Jurkat, Clone E6-1 (cell line): ENCODE measurements around the gene MALL.
"Not testable (repeated sequence)": the region's sequence is repeated elsewhere in the genome, so short reads cannot be mapped to it uniquely, and the experiment has no call there.

Experiments used
- DNase-seq: peaks from one replicate; pipeline ENCODE4 v3.0.0-alpha.2; 2011; ENCODE audit warnings: low read depth, low spot score
- H3K4me3 ChIP-seq: 2 replicates; pipeline ENCODE4 v1.5.1; 2011; ENCODE audit warnings: mild to moderate bottlenecking, low read length, control low read depth, moderate library complexity

MALL gene

DNA sequence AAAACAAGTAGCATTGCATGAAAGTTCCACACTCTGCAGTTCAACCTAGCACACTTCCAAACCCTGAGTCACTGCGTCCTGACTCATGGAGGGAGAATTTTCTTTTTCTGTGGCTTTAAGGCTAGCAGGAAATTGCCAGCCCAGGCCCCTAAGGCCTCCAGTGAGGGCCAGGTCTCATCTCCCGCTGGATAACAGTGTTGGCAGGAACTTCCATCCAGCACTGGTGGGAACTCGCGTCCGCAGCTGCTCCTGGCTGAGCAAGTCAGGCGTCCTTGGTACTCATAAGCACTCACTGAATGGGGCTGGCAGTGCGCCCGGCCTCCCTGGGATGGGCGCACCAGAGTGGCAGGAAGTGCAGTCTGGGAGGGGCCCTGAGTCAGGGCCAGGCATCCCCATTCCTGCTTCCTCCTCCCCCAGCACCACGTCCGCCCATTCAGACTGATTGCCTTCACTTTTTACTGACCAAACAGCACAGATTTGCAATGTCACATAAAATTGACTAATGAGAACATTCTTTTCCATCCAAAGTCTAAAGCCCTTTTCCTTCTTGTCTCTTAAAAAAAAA lies 14.3 kb downstream of the MALL start:
- DNase-seq = no peak
- no peak overlapping the region for H3K4me3 ChIP-seq

DNA sequence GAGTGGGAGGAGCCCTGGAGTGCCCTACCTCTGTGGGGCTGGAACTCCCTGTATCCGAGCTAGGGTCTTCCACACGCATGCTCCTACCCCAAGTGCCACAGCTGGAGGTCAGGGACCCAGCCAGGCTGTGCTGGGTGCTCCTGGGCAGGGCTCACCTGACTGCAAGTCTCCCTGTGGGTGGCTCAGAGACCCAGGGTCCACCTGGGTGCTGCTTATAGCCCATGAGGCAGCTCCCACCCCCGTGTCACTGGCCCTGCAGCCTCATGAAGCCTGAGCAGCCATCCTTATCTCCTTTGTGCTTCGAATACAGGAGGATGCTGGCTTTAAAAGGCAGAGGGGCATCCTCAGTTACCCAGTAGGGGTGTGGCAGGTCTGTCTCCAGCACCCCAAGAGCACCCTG lies 14.7 kb downstream of the MALL start:
- not testable (repeated sequence) for DNase-seq, H3K4me3 ChIP-seq

DNA sequence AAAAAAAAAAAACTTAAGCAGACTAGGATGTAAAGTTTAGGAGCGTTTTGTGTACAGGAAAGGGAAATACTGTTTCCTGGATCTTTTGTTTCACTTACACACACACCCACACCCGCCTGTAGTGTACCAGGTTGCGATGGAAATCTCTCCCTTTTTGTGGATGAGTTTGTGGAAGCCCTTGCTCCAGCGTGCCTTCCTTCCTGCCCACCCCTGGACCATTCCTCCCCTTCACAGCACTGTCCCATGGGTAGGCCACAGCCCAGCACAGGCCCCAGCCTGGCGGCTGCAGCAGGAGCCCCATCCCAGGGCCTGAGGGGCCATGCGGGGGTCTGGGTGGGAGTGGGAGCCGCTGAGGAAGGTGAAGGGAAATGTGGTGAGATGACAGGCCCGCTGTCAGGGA lies 15.1 kb downstream of the MALL start:
- H3K4me3 ChIP-seq = no peak overlapping the region
- DNase-seq = no peak

- H3K4me3 ChIP-seq = no peak overlapping the region
- DNase-seq = no peak
Observed at GRCh38 chr2:110099471-110100225, 16.0 kb downstream of the MALL start.

- no peak for DNase-seq
- H3K4me3 ChIP-seq = no peak overlapping the region
Observed at GRCh38 chr2:110099038-110099425, 16.6 kb downstream of the MALL start.

DNA sequence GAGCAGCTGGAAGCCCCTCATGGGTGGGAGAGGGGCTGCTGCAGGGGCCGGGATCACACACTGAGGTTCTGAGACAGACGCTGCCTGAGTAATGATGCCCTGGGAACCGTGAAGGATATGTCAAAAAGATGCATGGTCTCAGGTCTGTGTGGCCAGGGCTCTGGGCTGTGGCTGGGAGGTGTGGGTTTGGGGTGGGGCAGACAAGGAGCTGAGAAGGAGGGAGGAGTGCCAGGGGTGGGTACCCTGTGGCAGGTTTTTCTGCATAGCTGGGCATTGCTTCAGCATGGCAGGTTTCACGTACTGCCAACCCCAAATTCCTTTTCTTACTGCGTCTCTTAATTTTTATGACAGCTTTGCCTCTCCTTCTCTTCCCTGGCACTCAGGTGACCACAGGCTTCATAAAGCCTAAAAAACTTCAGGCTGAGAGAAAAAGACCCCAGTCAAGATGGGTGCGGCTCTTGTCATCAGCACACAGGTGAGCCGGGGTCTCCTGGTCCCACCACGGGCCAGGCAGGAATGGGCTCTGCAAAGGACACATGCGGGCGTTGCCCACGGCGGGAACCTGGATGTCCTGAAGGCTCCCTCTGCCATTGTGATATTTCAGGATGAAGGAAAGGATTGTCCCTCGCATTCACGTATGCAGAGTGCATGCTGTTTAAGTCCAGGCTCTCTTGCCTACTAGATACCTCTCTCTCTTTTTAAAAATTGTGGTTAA lies 18.0 kb downstream of the MALL start:
- DNase-seq = no peak
- H3K4me3 ChIP-seq = no peak overlapping the region

DNA sequence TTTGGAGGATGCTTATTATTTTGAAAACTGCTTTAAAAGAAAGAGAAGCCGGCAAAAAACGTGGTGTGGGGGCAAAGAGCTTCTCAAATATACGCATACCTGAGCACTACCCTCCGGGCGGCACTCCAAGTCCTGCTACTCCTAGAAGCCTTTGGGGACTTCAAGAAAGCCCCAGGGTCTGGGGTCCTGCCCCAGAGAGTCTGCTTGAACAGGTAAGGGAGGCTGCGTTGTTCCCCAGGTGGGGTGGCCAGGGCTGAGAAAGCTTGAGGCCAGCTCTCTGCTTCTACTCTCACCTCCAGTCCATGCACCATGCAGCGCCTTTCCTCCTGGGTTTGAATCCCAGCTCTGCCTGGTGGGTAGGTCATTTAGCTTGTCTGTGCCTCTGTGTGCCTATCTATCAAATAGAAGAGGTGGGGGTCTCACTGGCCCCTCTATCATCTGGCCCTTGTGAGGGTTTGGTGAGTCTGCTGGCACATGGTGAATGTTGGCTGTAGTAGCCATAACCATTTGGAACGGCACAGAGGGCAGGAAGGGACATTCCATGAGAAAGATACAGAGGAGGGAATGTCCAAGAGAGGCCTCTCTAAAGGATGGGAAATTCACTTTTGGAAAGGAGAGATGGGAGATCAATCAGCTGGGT lies 19.5 kb downstream of the MALL start:
- H3K4me3 ChIP-seq = no peak overlapping the region
- DNase-seq = no peak

GRCh38 chr2:110094884-110095534 lies 20.6 kb downstream of the MALL start:
- DNase-seq = not testable (repeated sequence)

GRCh38 chr2:110093924-110094323 lies 21.7 kb downstream of the MALL start:
- DNase-seq, H3K4me3 ChIP-seq: not testable (repeated sequence)

More at GRCh38 chr2:110094884-110095534, 20.6 kb downstream of the MALL start:
- H3K4me3 ChIP-seq = not testable (repeated sequence)

GRCh38 chr2:110090164-110090563 lies 25.5 kb downstream of the MALL start:
- not testable (repeated sequence) for DNase-seq, H3K4me3 ChIP-seq

DNA sequence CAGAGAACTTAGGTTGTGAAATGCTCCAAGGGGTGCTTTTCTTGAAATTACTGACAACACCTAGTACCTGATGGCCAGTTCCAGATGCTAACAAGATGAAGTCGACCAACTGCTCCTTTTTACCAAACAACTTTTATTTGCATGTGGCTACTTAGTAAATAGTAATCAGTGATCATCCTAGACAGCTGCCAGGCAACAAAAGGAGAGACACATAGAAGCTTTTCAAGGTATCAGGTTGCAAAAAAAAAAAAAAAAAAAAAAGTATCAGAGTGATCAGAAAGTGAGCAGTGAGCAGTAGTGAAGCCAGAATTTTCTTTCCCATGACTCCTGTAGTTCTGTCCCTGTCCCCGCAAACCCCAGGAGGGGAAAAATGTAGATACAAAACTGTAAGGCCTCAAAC lies 31.9 kb downstream of the MALL start:
- not testable (repeated sequence) for H3K4me3 ChIP-seq, DNase-seq

GRCh38 chr2:110083162-110083561 lies 32.5 kb downstream of the MALL start:
- DNase-seq, H3K4me3 ChIP-seq: not testable (repeated sequence)

GRCh38 chr2:110078104-110078503 lies 37.5 kb downstream of the MALL start:
- not testable (repeated sequence) for DNase-seq, H3K4me3 ChIP-seq

DNA sequence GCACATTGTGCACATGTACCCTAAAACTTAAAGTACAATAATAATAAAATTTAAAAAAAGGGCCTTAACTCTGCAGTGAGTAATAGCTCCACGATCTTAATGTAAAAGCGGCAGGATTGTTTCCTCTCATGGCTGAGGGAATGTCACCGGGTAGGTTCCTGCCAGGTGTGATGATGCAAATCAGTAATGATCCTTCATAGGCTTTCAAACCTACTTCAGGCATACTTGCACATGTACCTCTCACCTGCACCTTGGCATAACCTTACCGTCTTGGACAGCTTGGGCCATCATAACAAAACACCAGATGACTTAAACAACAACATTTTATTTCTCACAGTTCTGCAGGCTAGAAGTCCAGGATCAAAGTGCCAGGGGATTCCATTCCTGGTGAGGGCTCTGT lies 39.7 kb downstream of the MALL start:
- H3K4me3 ChIP-seq, DNase-seq: not testable (repeated sequence)

DNA sequence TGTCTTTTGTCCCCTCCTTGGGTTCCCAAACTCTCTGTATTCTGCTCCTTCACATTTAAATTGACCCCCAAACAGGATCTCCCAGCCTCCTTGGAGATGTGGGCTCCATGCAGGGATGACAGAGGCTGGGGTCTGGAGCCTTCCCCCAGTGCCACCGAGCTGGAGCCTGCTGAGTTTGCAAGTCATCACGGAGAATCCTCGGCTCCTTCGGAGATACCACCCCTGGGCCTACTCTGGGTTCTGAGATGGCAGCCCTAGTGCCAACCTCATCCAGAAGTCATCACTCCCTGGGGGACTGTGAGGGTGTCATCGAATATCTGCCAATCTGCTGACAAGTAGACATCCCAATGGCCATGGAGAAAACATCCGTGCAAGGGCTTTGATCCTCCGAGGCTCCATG lies 45.8 kb downstream of the MALL start:
- DNase-seq, H3K4me3 ChIP-seq: not testable (repeated sequence)

GRCh38 chr2:110068153-110068552 lies 47.5 kb downstream of the MALL start:
- not testable (repeated sequence) for H3K4me3 ChIP-seq, DNase-seq

- H3K4me3 ChIP-seq, DNase-seq: not testable (repeated sequence)
Observed at GRCh38 chr2:110062332-110062731, 53.3 kb downstream of the MALL start.

GRCh38 chr2:110060550-110060949 lies 55.1 kb downstream of the MALL start:
- DNase-seq, H3K4me3 ChIP-seq: not testable (repeated sequence)

DNA sequence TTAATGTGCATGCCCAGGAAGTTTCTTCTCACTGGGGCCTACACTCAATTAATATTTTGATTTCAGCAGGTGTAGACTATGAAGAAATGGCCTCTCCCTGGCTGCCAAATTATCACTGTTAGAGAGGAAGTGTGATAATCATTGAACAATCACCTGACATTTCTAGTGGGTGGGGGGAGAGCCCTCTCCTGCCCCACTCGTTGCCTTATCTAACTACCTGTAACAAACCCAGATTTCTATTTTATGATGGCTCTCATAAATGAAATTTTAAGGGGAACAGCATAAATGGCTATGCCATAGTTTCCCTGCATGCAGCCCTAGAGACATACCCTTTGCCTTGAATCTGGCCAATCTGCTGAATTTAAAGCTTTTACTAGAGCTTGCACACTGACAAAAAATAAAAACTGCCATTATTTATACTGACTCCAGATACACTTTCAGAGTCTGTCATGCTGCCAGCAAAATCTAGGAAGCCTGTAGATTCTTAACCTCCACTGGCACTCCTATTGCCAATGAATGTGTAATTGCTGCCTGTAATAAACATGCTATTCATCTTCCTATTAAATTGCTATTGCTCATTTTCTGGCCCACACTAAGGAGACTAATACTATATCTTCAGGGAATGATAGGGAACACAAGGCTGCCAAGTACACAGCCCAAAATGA lies 55.8 kb downstream of the MALL start:
- H3K4me3 ChIP-seq, DNase-seq: not testable (repeated sequence)
